Measurements from ENCODE around the gene VTI1B.
"Not testable (repeated sequence)": the region's sequence is repeated elsewhere in the genome, so short reads cannot be mapped to it uniquely, and the experiment has no call there.

Gene VTI1B, protein sequence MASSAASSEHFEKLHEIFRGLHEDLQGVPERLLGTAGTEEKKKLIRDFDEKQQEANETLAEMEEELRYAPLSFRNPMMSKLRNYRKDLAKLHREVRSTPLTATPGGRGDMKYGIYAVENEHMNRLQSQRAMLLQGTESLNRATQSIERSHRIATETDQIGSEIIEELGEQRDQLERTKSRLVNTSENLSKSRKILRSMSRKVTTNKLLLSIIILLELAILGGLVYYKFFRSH

DNA sequence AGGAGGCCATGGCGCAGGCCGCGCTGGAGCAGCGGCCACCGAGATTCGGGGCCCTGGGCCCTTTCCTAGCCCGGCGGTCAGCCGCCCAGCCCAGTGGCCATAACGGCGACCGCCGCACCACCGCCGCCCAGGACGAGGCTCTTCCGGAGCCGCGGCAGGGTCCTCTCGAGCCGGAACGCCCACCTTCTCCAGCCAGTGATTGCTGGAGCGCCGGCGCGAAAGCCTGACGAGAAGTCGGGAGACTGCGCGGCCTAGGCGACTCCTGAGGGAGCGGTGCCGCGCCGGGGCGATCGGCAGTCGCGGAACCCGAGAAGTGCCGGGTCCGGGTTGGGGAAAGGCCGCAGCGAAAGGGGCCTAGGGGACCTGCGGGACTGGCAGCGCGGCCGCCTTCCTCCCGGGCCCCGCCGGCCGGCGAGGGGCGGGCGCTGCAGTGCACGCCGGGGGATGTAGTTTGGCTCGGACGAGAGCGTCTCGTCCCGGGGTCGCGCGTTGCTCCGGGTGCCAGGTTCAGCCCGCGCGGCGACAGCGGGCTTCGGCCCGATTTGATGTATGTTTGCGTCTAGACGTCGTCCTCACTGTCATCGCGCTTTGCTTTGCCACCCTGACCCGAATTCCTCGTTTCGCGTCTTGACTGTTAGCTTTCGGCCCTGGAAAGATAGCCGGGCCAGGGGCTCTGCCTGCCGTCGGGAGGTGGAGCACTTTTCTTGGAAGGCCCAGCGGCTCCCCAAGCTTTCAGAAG, at the start of gene VTI1B:
Gene VTI1B (minus strand): TSS at position 153 of the 739 bp plus-strand sequence. CDS start 143 bp downstream, at position 10.
- DNase-seq: peak; percentile 86

DNA sequence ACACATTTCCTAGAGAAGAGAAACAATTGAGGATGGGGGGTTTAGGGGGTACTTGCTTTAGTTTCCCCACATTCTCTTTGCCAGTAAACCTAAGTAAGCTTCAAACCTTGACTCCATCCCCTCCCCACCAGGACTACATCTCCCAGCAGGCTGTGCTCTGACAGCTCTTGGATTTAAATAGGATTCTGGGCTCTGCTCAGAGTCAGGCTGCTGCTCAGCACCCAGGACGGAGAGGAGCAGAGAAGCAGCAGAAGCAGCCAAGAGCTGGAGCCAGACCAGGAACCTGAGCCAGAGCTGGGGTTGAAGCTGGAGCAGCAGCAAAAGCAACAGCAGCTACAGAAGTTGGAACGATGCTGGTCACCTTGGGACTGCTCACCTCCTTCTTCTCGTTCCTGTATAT, 47.9 kb upstream of the VTI1B start:
- DNase-seq: no peak

DNA sequence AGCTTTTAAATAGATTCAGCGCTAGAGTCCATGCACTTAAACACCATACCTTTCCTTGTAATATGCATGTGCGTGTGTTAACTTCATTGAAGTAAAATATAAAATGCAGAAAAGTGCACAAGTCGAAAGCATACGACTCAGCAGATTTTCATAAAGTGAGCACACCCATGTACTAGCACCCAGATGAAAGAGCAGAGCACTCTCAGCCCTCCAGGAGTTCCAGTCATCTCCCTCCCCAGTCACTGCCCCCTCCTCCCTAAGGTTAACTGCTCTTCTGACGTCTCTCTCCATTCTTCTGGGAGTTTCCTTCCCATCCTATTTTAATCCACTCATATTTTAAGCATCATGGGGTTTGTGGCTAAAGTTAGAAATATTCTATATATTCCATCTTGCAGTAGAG, 47.4 kb upstream of the VTI1B start:
- no peak for DNase-seq

DNA sequence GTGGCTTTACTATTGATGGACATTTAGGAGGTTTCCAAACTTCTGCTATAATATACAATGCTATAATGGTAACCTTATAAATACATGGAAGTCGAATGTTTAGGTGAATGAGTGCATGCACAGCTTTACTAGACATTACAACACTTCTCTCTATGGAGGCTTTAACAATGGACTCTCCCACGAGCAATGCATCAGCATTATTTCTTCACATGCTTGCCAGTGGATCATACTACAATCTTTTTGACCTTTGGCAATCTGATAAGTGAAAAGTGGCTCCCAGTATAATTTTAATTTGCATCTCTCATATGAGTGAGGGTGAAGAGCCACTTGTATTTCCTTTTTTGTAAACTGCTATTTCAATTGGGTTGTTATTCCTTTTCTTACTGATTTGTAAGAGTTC, 45.4 kb upstream of the VTI1B start:
- DNase-seq: no peak

DNA sequence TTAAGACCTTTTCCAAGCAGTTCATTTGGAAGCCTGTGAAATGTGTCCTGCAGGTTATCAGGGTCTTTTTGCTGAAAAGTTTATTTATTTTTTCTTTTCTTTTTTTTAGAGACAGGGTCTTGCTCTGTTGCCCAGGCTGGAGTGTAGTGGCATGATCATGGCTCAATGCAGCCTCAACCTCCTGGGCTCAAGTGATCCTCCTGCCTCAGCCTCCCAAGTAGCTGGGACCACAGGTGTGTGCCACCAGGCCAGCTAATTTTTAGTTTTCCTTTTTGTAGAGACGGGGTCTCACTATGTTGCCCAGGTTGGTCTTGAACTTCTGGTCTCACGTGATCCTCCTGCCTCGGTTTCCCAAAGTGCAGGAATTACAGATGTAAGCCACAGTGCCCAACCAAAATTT, 45.0 kb upstream of the VTI1B start:
- not testable (repeated sequence) for DNase-seq

DNA sequence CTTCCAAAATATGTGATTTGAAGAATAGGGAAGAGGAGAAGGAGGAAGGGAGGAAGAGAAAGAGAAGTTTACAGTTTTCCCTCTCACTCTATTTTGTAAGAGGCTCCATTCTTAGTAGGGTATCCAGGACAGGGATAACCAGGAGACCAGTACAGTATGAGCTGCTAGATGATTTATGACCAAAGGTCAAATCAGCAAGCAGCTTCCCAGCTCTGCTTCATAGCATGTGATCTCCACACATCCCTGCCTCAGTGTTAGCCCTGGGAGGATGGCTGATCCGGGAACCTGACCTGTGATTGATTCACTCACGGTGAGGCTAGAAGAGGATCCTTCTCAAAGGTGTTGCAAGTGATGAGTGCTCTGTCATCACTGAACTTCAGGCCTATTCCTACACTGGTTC, 43.8 kb upstream of the VTI1B start:
- DNase-seq: no peak

DNA sequence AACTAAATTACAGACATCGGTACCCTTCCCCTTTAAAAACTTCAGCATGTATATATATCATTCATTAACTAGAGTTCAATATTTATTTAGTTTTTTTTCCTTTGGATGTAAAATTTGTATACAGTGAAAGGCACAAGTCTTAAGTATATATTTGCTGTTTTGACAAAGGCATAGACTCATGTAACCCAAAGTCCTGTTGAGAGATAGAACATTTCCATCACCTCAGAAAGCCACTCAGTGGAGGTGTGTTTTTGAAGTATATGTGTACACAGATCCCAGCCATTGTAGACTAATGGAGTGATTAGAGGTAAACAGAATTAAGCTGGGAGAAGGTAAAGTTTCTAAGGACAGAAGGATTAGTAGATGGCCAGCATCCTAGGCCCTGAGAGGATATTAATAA, 42.6 kb upstream of the VTI1B start:
- no peak for DNase-seq

DNA sequence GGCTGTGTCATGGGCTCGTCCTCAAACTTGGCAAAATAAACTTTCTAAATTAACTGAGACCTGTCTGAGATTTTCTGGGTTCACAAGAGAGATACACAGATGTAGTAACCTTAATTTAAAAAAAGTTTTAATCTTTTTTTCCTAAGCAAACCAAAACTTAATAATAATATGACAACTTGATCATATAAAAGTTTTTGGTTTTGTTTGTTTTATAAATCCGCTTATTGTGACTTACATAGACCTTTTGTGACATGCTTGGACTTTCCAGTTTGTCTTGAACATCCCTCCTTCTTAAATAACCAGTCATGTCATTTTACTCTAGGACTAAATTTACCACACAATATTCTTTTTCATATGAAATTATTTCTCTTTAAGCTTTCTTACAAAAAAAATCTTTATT, 35.8 kb upstream of the VTI1B start:
- no peak for DNase-seq

DNA sequence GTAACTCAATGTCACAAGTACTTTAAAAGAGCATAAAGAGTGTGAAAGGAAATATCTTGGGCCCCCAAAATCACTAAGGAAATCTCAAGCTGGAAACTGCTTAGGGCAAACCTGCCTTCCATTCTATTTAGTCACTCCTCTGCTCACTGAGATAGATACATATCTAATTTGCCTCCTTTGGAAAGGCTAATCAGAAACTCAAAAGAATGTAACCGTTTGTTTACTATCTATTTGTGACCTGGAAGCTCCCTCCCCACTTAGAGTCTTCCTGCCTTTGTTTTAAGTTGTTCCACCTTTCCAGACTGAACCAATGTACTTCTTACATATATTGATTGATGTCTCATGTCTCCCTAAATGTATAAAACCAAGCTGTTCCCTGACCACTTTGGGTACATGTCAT, 35.4 kb upstream of the VTI1B start:
- not testable (repeated sequence) for DNase-seq

DNA sequence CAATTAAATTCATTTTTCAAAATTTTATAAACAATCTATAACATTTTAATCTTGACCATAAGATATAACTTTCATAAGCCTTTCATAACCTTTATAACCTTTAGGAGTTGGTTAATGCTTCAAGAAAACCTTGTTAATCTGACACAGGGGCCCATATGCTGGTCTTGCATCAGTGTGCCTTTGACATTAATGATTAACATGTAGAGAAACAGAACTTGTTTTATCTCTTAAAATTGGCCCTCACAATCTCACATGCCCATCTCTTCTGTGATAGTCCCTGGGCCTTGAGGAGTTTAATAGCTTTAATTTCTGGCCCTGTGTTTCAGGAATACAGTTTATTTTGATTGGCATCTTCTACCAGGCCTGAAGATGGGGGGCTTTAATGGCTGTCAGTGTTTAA, 34.9 kb upstream of the VTI1B start:
- not testable (repeated sequence) for DNase-seq

DNA sequence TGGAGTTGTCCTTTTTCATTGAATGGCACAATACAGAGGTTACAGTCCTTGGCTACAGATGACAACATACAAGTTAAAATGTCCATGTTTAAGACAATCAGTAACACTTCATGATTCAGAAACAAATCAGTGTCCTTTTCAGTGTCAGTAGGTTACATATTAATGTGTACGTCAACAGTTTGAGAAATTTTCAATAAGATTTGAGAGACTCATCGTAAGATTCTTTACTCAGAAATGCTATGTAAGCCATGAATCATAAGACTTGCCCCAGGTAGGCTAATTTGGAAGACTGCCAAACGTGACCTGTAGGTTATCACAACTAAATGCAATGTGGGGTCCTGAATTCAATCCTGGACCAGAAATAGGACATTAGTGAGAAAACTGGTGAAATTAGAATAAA, 30.8 kb upstream of the VTI1B start:
- no peak for DNase-seq

DNA sequence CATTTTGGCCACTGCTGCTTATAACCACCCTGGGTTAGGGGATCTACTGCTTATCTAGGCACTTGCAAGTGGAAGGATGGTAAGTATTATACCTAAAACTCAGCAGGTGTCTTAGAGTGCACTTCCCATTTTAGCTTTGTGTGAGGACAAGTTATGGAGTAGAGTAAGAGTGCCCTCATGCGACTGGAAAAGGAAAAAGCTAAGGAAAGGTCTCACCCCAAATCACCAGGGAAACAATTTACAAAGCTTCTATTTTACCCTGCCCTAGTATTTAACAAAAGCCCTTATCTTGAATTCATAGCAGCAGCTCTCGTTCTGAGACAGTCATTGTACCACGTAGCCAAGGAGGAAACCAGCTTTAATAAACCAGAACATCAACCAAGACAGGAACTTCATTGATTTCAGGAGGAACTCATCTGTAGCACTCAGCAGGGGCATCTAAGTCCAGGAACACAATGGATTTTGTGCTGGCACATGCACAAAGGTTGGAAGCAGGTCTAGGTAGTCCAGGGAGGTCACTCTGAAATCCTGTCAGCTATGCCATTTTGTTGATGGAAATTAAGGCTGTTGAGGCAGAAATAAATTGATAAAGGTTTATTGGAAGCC, 30.2 kb upstream of the VTI1B start:
- peak; percentile 86 for DNase-seq

DNA sequence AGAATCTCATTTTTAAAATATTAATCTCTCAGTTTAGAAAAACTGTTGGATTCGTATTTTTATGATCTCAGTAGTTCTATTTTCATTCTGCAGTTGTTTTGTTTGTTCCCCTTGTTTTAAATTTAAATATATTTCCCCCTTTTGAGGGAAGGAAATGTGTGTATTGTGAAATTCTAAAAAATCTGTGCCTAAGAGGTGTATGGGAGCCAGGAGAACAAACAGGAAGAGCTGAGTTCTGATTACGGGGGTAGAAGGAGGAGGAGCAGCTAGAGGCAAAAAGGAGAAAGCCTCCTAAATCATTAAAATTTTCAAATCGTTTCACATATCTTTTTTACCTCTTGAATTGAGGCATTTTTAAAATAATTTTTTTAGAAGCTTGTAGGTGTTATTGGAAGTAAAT, 29.6 kb upstream of the VTI1B start:
- DNase-seq: no peak

DNA sequence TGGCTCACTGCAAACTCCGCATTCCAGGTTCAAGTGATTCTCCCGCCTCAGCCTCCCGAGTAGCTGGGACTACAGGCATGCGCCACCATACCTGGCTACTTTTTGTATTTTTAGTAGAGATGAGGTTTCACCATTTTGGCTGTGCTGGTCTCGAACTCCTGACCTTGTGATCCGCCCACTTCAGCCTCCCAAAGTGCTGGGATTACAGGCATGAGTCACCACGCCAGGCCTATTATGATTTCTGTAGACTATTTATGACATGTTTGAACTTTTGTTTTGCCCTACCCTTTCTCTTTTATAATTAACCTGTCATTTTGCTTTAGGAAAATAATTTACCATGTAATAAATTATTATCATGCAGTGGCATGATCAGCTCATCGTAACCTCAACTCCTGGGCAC, 27.1 kb upstream of the VTI1B start, which contains the start of gene RDH12:
Gene RDH12 (plus strand): TSS at position 395 of the 400 bp plus-strand sequence. CDS start 20,757 bp downstream, outside the sequence.
- DNase-seq: not testable (repeated sequence)

DNA sequence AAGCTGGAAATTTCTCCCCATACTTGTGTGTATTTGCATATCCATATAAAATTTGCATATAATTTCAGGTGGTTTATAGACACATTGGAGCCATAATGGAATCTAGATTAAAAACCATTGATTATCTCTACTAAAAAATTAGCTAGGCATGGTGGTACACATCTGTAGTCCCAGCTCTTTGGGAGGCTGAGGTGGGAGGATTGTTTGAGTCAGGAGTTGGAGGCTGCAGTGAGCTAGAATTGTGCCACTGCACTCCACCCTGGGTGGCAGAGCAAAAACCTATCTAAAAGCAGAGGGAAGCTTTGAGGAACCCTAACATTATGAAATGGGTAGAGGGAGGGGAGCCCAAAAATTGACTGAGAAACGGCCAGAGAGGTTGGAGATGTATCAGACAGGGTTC, 23.7 kb upstream of the VTI1B start:
- no peak for DNase-seq

DNA sequence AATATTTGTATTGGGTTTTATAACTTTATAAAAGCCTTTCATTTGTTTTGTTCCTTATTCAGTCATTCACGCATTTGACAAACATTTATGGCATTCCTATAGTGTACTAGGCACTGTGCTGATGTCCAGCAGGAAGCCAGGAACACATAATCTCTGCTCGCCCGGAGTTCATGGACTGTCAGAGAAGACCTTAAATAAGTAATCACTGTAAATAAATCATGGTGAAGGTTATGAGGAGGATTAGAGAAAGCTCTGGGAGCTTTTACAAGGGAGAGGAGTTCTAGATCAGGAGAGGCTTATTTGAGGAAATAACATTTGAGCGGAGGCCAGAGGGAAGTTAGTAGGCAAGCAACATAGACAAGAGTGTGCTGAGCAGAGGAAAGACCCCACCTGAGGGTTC, 22.6 kb upstream of the VTI1B start:
- no peak for DNase-seq

DNA sequence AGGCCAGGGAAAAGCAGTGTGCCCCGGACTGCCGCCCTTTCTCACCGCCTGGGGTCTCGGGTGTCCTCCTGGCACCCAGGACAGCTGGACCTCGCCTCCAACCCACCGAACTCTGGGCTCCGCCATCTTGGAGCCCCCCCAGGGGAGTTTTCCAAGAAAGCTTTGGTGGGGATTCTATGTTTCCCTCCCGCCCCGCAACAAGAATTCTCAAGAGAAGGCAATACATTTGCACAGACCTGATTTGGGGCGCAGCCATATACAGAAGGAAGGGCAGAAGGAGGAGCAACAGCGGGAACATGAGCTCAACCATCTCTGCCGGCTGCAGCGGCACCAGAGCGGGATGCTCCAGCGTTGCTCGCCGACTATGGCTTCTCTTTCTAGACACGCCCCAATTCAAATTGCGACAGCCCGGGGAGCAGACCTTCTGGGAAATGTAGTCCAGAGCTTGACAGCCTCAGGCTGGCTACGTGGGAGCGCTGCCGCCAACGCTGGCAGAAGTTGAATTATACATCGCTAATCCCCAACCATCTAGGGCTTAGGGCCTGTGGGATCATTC, 21.0 kb upstream of the VTI1B start, which contains the start of gene RDH11:
Gene RDH11 (minus strand): TSS at position 371 of the 556 bp plus-strand sequence. CDS start 61 bp downstream, at position 310.
- DNase-seq: peak; percentile 97

DNA sequence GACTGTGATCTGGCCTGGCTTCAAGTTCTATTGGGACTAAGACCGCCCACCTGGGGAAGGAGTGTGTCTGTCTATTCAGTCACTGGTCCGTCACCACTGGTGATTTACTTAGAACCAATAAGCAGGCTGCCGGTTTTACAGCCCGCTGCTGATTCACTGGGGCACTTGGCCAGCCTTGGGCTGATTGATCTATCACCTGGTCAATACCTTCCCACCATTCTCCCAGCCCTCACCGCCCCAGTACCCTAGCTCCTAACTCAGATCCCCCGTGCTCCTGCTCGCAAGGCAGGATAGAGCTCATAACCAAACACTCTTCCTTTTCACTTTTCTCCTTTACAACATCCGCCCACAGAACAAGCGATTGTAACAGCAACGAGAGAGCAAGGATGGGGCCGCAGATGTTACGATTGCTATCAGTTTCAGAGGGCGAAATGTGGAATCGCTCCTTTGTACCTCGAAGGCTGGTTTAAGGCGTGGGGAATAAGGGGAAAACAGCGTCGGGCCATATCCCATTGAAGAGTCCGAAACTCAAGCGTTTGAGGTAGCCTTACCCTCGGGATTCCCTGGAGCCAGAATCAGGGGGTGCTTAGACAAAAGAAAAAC, 20.5 kb upstream of the VTI1B start:
- peak; percentile 97 for DNase-seq

DNA sequence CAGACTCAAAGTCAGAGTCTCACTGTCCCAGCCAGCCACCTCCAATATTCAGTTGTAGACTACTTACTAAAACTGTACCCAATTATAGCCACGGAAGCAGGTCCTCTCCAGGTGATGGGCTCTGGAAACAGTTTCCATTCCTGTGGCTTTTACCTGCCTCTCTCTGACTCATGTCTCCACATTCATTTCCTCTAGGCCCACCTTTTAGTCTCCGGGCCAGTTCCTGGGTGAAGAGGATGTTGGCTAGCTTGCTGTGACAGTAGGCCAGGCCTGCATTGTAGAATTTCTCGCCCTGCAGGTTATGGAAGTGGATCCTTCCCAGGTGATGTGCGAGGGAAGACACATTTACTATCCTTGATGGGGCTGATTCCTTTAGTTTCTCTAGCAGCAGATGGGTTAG, 15.6 kb upstream of the VTI1B start:
- no peak for DNase-seq

DNA sequence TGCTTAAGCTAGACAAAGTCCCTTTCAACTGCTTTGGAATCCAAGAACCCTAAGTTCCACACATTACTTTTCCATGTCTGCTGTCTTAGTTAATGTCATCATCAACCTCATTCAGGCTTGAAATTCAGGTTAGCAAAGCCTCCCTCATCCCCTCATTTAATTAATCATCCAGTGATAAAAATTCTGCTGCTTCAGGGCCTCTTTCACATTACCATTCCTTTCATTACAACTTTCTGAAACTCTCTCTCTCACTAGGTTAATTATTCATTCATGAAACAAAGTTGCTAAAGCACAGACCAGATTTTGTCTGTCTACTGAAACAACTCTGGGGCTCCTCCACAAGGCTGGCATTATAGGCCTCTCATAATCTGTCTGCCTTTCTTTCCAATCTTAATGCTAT, 9.4 kb upstream of the VTI1B start:
- no peak for DNase-seq

DNA sequence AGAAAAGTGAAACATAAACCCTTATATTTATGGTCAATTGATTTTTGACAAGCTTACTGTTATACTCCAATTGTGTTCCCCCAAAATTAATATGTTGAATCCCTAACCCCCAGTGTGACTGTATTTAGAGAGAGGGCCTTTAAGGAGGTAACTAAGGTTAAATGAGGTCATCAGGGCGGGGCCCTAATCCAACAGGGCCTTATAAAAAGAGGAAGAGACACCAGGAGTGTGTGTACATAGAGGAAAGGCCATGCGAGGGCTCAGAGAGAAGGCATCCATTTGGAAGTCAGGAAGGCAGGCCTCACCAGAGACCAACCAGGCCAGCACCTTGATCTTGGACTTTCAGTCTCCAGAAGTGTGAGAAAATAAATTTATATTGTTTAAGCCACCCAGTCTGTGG, 6.5 kb upstream of the VTI1B start:
- peak; percentile 82 for DNase-seq

DNA sequence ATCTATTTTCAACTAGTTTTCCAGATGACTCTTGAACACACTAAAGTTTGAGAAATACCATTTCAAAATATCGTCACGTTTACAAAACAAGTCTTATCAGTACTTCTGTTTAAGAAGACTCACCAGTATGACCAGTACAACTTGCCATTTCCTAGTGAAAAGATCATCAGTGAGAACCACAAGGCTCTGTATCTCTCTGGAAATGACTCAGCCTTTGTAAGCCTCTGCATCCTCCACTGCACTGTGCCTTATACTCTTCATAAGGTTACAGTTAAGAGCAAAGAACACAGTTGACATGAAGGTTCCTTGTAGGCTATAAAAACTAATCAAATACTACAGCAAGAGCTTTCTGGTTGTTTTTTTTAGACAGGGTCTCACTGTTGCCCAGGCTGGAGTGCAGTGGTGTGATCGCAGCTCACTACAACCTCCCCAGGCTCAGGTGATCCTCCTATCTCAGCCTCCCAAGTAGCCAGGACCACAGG, 5.7 kb upstream of the VTI1B start:
- DNase-seq: peak; percentile 95

DNA sequence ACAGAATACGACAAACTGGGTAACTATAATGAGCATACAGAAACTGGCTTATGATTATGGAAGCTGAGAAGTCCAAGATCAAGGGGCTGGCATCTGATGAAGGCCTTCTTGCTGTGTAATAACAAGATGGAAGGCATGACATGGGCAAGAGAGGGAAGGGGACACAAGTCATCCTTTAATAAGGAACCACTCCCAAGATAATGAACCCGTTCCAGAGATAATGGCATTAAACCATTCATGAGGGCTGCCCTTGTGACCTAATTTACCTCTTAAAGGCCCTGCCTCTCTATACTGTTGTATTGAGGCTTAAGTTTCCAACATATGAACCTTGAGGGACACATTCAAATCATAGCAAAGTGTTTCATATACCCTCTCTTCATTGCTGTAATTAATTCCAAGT, 4.6 kb upstream of the VTI1B start:
- DNase-seq: peak; percentile 57

Data from hematopoietic multipotent progenitor cell treated with erythropoietin and hydrocortisone succinate and interleukin-3 and kit ligand, for 6 days (in vitro differentiated cells).